Liver (tissue), 9 donors: ENCODE data around the gene LGR4. TPM values are rescaled to one million over a fixed set of nuclear protein-coding genes. Genes with fewer than 3 reads are reported as not detected.

Source experiments
- DNase-seq: peaks from one replicate; pipeline ENCODE4 v3.0.0-alpha.2; 2017; ENCODE audit warnings: low spot score
- H3K27ac ChIP-seq, 2 donors: one replicate each; pipeline ENCODE4 v1.7.0; 2013; ENCODE audit warnings: inconsistent platforms in 2 of 2, low read length in 2 of 2, control low read depth in 1 of 2, low read depth in 1 of 2, mild to moderate bottlenecking in 1 of 2
- H3K27me3 ChIP-seq, 4 donors: one replicate each; pipeline versions ENCODE4 v1.6.1 to v1.7.0; 2013; ENCODE audit warnings: low read length in 3 of 4, inconsistent platforms in 1 of 4, mild to moderate bottlenecking in 1 of 4, moderate library complexity in 1 of 4; ENCODE audit not compliant: control insufficient read depth in 4 of 4, insufficient read depth in 4 of 4
- H3K36me3 ChIP-seq, 4 donors: one replicate each; pipeline versions ENCODE4 v1.6.1 to v1.7.0; 2013; ENCODE audit warnings: low read length in 3 of 4, mild to moderate bottlenecking in 3 of 4, low read depth in 1 of 4, moderate library complexity in 1 of 4; ENCODE audit not compliant: control insufficient read depth in 4 of 4, insufficient read depth in 3 of 4
- H3K4me1 ChIP-seq, 4 donors: one replicate each; pipeline versions ENCODE4 v1.6.1 to v1.7.0; 2013; ENCODE audit warnings: low read length in 3 of 4, mild to moderate bottlenecking in 3 of 4, moderate library complexity in 1 of 4; ENCODE audit not compliant: control insufficient read depth in 4 of 4, insufficient read depth in 4 of 4
- H3K4me3 ChIP-seq, 3 donors: one replicate each; pipeline versions ENCODE4 v1.6.1 to v1.7.0; 2013; ENCODE audit warnings: low read length in 3 of 3, control low read depth in 1 of 3, low read depth in 1 of 3, mild to moderate bottlenecking in 1 of 3
- H3K9ac ChIP-seq, 2 donors: one replicate each; pipeline ENCODE4 v1.7.0; 2013; ENCODE audit warnings: low read length in 2 of 2, mild to moderate bottlenecking in 2 of 2, moderate library complexity in 2 of 2, control low read depth in 1 of 2, low read depth in 1 of 2
- H3K9me3 ChIP-seq, 4 donors: one replicate each; pipeline versions ENCODE4 v1.6.1 to v1.7.0; 2013; ENCODE audit warnings: low read length in 3 of 4; ENCODE audit not compliant: control insufficient read depth in 4 of 4
- ATF3 ChIP-seq: IDR thresholded peaks from 2 replicates; pipeline ENCODE4 v1.6.1; 2016; ENCODE audit warnings: antibody characterized with exemption
- CTCF ChIP-seq: fragments of 150-350 bp; IDR thresholded peaks from 2 replicates; pipeline ENCODE4 v1.5.1; 2017; ENCODE audit warnings: improper control_type of control experiment, low read depth, low read length; ENCODE audit not compliant: missing input control
- EGR1 ChIP-seq, 2 donors: IDR thresholded peaks; 2 replicates each; pipeline ENCODE4 v1.6.1; 2016 to 2018; ENCODE audit warnings: antibody characterized with exemption in 2 of 2, low read depth in 2 of 2
- GABPA ChIP-seq, 2 donors: IDR thresholded peaks in 1 of 2; conservative IDR thresholded peaks in 1 of 2; 2 replicates each; pipeline ENCODE4 v1.6.1; 2016; ENCODE audit warnings: antibody characterized with exemption in 2 of 2, mild to moderate bottlenecking in 1 of 2, moderate library complexity in 1 of 2
- HNF4A ChIP-seq, 2 donors: conservative IDR thresholded peaks; 2 replicates each; pipeline ENCODE4 v1.6.1; 2016; ENCODE audit warnings: antibody characterized with exemption in 2 of 2, mild to moderate bottlenecking in 2 of 2
- HNF4G ChIP-seq: IDR thresholded peaks from 2 replicates; pipeline ENCODE4 v1.6.1; 2016; ENCODE audit warnings: antibody characterized with exemption
- MAX ChIP-seq: IDR thresholded peaks from 2 replicates; pipeline ENCODE4 v1.6.1; 2016; ENCODE audit warnings: antibody characterized with exemption
- NR2F2 ChIP-seq: IDR thresholded peaks from 2 replicates; pipeline ENCODE4 v1.6.1; 2016; ENCODE audit warnings: antibody characterized with exemption
- RAD21 ChIP-seq, 2 donors: IDR thresholded peaks; 2 replicates each; pipeline ENCODE4 v1.6.1; 2016; ENCODE audit warnings: antibody characterized with exemption in 2 of 2, mild to moderate bottlenecking in 2 of 2
- REST ChIP-seq: IDR thresholded peaks from 2 replicates; pipeline ENCODE4 v1.6.1; 2016; ENCODE audit warnings: antibody characterized with exemption, mild to moderate bottlenecking
- RXRA ChIP-seq, 2 donors: IDR thresholded peaks; 2 replicates each; pipeline ENCODE4 v1.6.1; 2017 to 2018; ENCODE audit warnings: antibody characterized with exemption in 2 of 2, mild to moderate bottlenecking in 1 of 2
- TAF1 ChIP-seq: conservative IDR thresholded peaks from 2 replicates; pipeline ENCODE4 v1.6.1; 2016; ENCODE audit warnings: antibody characterized with exemption, mild to moderate bottlenecking
- YY1 ChIP-seq: IDR thresholded peaks from 2 replicates; pipeline ENCODE4 v1.6.1; 2016; ENCODE audit warnings: antibody characterized with exemption, mild to moderate bottlenecking
- ZBTB33 ChIP-seq: IDR thresholded peaks from 2 replicates; pipeline ENCODE4 v1.6.1; 2016; ENCODE audit warnings: antibody characterized with exemption
- WGBS: extraction: QIAGEN DNeasy Blood & Tissue Kit; methylation state at CpG from one replicate; pipeline ENCODE4 v1.1.7; 2013; 5-methylcytosine and 5-hydroxymethylcytosine counted together
- polyA plus RNA-seq, 2 donors: library from polyadenylated mRNA; stranded (reverse) in 1 of 2; unstranded in 1 of 2; fragments of 200-250 nt in 1 of 2; fragments of >200 nt in 1 of 2; fragmentation: Nextera tagmentation in 1 of 2; extraction: Ambion mirVana in 1 of 2; gene quantifications; one replicate each; pipeline versions ENCODE4 v1.2.1 to v1.2.3, GENCODE V29; 2013 to 2015
- total RNA-seq, 2 donors: library from RNA; depleted of rRNA; stranded (reverse); fragments of >200 nt; gene quantifications; one replicate each; pipeline ENCODE4 v1.2.3, GENCODE V29; 2014
- donor health status: healthy.
- donor health status: healthy.
- donor health status: healthy.
- donor health status: healthy.
- donor health status: healthy.

The LGR4 gene
- total and polyA plus RNA-seq, 4 donors: 13.7 to 95.3 (median 42.5) TPM

- TF ChIP-seq CTCF (no peak), EGR1 (IDR thresholded peaks at IDR 0.05; ENCODE audit: low read depth in 2 of 2) (no peak), MAX (no peak)
Observed at GRCh38 chr11:27388001-27388400, 84.6 kb downstream of the LGR4 start (continued).

GRCh38 chr11:27387362-27387761 lies 85.2 kb downstream of the LGR4 start:
- Histone ChIP-seq H3K36me3 (peaks cover 0 to 14% (median 3%) of the 10 kb centered on the region in 4 donors), H3K9me3 (no peaks in the 10 kb centered on the region), H3K9ac (no peak overlapping the region), H3K27me3 (no peaks in the 10 kb centered on the region), H3K4me3 (no peak overlapping the region), H3K4me1 (peaks cover 2 to 17% (median 12%) of the 10 kb centered on the region in 4 donors), H3K27ac (no peak overlapping the region)
- no peak for DNase-seq
- 46% methylated on average over 2 of the region's 2 CpGs for WGBS
- no peak for TF ChIP-seq TAF1
- no peak for TF ChIP-seq HNF4G
- TF ChIP-seq RXRA (IDR thresholded peaks at IDR 0.05): no peak
- TF ChIP-seq MAX: no peak
- TF ChIP-seq ZBTB33: no peak
- no peak for TF ChIP-seq EGR1 (IDR thresholded peaks at IDR 0.05; ENCODE audit: low read depth in 2 of 2)
- no peak for TF ChIP-seq REST
- no peak for TF ChIP-seq RAD21 (IDR thresholded peaks at IDR 0.05)
- no peak for TF ChIP-seq ATF3
- no peak for TF ChIP-seq NR2F2
- no peak for TF ChIP-seq YY1
- no peak for TF ChIP-seq HNF4A (conservative IDR thresholded peaks at IDR 0.05)
- no peak for TF ChIP-seq GABPA (IDR thresholded peaks at IDR 0.05 in 1 of 2, conservative IDR thresholded peaks at IDR 0.05 in 1 of 2)
- TF ChIP-seq CTCF: no peak
